HepG2 (cell line): ENCODE data around the gene RILP. TPM values are rescaled to one million over a fixed set of nuclear protein-coding genes. Genes with fewer than 3 reads are reported as not detected.

ENCODE experiments used
- HBP1 ChIP-seq: IDR thresholded peaks from 2 replicates; pipeline ENCODE4 v1.6.1; 2016; ENCODE audit warnings: low read depth, control low read depth
- HOXA5 ChIP-seq: sonication (generic); formaldehyde crosslinking; IDR thresholded peaks from 2 replicates; pipeline ENCODE4 v1.4.0; 2020; ENCODE audit warnings: missing genetic modification reagents
- MTA1 ChIP-seq: sonication (generic); formaldehyde crosslinking; IDR thresholded peaks from 2 replicates; pipeline ENCODE4 v1.4.0; 2020; ENCODE audit warnings: missing genetic modification reagents, mild to moderate bottlenecking, borderline replicate concordance
- NFIC ChIP-seq: IDR thresholded peaks from 2 replicates; pipeline ENCODE4 v1.6.1; 2012; ENCODE audit warnings: mild to moderate bottlenecking, low read length, inconsistent platforms
- PAX8 ChIP-seq: sonication (generic); formaldehyde crosslinking; IDR thresholded peaks from 2 replicates; pipeline ENCODE4 v1.8.0; 2022; ENCODE audit warnings: mild to moderate bottlenecking, missing genetic modification reagents, borderline replicate concordance
- ZNF530 ChIP-seq: sonication (generic); formaldehyde crosslinking; IDR thresholded peaks from 2 replicates; pipeline ENCODE4 v1.5.0; 2020; ENCODE audit warnings: low read depth, mild to moderate bottlenecking, missing genetic modification reagents
- ZNF616 ChIP-seq: sonication (generic); formaldehyde crosslinking; IDR thresholded peaks from 2 replicates; pipeline ENCODE4 v1.5.0; 2020; ENCODE audit warnings: low read depth, mild to moderate bottlenecking, missing genetic modification reagents
- ZNF687 ChIP-seq: sonication (generic); formaldehyde crosslinking; IDR thresholded peaks from 2 replicates; pipeline ENCODE4 v1.5.1; 2020; ENCODE audit warnings: mild to moderate bottlenecking, missing genetic modification reagents, moderate library complexity
- polyA plus RNA-seq, 8 experiments: library from polyadenylated mRNA; depleted of rRNA in 3 of 8; stranded (reverse) in 7 of 8; unstranded in 1 of 8; fragments of >200 nt; fragmentation: Illumina TruSeq in 4 of 8; extraction: Trizol in 4 of 8; gene quantifications; 2 replicates each; pipeline versions ENCODE4 v1.2.1 to v1.2.3, GENCODE V29; 2011 to 2016; ENCODE audit warnings: low read depth in 4 of 8, missing spikeins in 1 of 8, mixed read lengths in 1 of 8; ENCODE audit not compliant: insufficient read depth in 1 of 8
- total RNA-seq, 5 experiments: library from RNA; depleted of rRNA; stranded (reverse); fragments of >200 nt; fragmentation: Illumina TruSeq; extraction: Trizol; gene quantifications; 2 replicates each; pipeline ENCODE4 v1.2.3, GENCODE V29; 2016; ENCODE audit warnings: low read depth in 1 of 5
- TF ChIP-seq, protein P1 (sequence below): sonication (generic); formaldehyde crosslinking; conservative IDR thresholded peaks from 2 replicates; pipeline ENCODE4 v1.4.0; 2020; ENCODE audit warnings: mild to moderate bottlenecking, missing genetic modification reagents, moderate library complexity
- TF ChIP-seq, protein P2 (sequence below): sonication (generic); formaldehyde crosslinking; IDR thresholded peaks from 2 replicates; pipeline ENCODE4 v1.4.0; 2020; ENCODE audit warnings: missing genetic modification reagents
- TF ChIP-seq, protein P3 (sequence below): sonication (generic); formaldehyde crosslinking; IDR thresholded peaks from 2 replicates; pipeline ENCODE4 v1.9.0; 2021; ENCODE audit warnings: missing genetic modification reagents, borderline replicate concordance

The RILP gene
- total and polyA plus RNA-seq, 2 of the 13 experiments (the other 11 are each of a cell fraction or from before 2014, with no cell fraction given) = 6.6 to 8.1 TPM

DNA sequence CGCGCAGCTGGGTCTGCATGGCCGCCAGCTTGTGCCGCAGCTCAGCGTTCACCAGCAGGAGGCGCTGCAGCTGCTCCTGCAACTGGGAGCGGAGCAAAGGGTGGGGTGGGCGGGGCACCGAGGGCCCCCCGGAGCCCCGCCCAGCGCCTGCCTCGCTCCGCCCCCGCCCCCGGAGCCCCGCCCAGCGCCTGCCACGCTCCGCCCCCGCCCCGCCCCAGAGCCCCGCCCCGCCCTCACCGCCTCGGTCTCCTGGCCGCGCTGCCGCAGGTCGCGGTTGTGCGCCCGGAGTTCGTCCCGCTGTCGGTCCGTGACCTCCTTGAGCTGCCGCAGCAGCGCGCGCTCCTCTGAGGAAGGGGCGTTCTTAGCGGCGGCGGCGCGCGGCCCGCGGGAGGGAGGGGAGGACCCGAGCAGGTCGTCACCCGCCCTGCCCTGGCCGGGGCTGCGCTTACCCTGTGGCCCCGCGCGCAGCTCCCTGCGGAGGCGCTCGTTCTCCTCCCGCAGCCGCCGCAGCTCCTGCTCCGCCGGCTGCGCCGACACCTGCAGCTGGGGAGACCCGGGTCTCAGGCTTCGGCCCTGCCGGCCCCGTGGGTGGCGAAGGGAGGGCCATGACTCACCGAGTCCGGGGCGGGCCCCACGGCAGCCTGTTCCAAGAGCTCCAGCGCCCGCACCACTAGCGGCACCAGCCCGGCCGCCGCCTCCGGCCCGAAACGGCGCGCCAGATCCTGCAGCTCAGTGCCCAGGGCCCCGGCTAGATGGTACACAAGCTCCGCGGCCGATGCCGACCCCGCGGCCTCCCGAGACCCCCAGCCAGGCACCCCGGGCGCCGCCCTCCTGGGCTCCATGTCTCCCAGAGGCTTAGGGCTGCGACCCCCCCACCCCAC is 463 bp downstream of the RILP start (continued):
- TF ChIP-seq, protein P1, sequence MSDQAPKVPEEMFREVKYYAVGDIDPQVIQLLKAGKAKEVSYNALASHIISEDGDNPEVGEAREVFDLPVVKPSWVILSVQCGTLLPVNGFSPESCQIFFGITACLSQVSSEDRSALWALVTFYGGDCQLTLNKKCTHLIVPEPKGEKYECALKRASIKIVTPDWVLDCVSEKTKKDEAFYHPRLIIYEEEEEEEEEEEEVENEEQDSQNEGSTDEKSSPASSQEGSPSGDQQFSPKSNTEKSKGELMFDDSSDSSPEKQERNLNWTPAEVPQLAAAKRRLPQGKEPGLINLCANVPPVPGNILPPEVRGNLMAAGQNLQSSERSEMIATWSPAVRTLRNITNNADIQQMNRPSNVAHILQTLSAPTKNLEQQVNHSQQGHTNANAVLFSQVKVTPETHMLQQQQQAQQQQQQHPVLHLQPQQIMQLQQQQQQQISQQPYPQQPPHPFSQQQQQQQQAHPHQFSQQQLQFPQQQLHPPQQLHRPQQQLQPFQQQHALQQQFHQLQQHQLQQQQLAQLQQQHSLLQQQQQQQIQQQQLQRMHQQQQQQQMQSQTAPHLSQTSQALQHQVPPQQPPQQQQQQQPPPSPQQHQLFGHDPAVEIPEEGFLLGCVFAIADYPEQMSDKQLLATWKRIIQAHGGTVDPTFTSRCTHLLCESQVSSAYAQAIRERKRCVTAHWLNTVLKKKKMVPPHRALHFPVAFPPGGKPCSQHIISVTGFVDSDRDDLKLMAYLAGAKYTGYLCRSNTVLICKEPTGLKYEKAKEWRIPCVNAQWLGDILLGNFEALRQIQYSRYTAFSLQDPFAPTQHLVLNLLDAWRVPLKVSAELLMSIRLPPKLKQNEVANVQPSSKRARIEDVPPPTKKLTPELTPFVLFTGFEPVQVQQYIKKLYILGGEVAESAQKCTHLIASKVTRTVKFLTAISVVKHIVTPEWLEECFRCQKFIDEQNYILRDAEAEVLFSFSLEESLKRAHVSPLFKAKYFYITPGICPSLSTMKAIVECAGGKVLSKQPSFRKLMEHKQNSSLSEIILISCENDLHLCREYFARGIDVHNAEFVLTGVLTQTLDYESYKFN (CRISPR knock-in tag) = peak; percentile 17; the same call in 1 of the 2 replicates
- peak; percentile 95 for TF ChIP-seq PAX8 (CRISPR knock-in tag)
- peak; percentile 17; the same call in 1 of the 2 replicates for TF ChIP-seq ZNF616 (CRISPR knock-in tag)
- TF ChIP-seq MTA1 (CRISPR knock-in tag) = peak; percentile 71; the same call in 1 of the 2 replicates
- TF ChIP-seq ZNF687 (CRISPR knock-in tag) = peak; percentile 22
- TF ChIP-seq HBP1 (CRISPR knock-in tag) = no peak
- TF ChIP-seq HOXA5 (CRISPR knock-in tag) = no peak
- TF ChIP-seq, protein P2, sequence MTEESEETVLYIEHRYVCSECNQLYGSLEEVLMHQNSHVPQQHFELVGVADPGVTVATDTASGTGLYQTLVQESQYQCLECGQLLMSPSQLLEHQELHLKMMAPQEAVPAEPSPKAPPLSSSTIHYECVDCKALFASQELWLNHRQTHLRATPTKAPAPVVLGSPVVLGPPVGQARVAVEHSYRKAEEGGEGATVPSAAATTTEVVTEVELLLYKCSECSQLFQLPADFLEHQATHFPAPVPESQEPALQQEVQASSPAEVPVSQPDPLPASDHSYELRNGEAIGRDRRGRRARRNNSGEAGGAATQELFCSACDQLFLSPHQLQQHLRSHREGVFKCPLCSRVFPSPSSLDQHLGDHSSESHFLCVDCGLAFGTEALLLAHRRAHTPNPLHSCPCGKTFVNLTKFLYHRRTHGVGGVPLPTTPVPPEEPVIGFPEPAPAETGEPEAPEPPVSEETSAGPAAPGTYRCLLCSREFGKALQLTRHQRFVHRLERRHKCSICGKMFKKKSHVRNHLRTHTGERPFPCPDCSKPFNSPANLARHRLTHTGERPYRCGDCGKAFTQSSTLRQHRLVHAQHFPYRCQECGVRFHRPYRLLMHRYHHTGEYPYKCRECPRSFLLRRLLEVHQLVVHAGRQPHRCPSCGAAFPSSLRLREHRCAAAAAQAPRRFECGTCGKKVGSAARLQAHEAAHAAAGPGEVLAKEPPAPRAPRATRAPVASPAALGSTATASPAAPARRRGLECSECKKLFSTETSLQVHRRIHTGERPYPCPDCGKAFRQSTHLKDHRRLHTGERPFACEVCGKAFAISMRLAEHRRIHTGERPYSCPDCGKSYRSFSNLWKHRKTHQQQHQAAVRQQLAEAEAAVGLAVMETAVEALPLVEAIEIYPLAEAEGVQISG = peak; percentile 64; the same call in 1 of the 2 replicates
- no peak for TF ChIP-seq ZNF530
- TF ChIP-seq NFIC = no peak
- TF ChIP-seq, protein P3, sequence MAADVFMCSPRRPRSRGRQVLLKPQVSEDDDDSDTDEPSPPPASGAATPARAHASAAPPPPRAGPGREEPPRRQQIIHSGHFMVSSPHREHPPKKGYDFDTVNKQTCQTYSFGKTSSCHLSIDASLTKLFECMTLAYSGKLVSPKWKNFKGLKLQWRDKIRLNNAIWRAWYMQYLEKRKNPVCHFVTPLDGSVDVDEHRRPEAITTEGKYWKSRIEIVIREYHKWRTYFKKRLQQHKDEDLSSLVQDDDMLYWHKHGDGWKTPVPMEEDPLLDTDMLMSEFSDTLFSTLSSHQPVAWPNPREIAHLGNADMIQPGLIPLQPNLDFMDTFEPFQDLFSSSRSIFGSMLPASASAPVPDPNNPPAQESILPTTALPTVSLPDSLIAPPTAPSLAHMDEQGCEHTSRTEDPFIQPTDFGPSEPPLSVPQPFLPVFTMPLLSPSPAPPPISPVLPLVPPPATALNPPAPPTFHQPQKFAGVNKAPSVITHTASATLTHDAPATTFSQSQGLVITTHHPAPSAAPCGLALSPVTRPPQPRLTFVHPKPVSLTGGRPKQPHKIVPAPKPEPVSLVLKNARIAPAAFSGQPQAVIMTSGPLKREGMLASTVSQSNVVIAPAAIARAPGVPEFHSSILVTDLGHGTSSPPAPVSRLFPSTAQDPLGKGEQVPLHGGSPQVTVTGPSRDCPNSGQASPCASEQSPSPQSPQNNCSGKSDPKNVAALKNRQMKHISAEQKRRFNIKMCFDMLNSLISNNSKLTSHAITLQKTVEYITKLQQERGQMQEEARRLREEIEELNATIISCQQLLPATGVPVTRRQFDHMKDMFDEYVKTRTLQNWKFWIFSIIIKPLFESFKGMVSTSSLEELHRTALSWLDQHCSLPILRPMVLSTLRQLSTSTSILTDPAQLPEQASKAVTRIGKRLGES (CRISPR knock-in tag) = no peak; the same call in 1 of the 2 replicates
